ENCODE data around the gene CTH. TPM values are rescaled to one million over a fixed set of nuclear protein-coding genes. Genes with fewer than 3 reads are reported as not detected.
"Not testable (repeated sequence)": the region's sequence is repeated elsewhere in the genome, so short reads cannot be mapped to it uniquely, and the experiment has no call there.

Gene CTH
- total RNA-seq, 1 donor from 2014 or later = 4.3 TPM

DNA sequence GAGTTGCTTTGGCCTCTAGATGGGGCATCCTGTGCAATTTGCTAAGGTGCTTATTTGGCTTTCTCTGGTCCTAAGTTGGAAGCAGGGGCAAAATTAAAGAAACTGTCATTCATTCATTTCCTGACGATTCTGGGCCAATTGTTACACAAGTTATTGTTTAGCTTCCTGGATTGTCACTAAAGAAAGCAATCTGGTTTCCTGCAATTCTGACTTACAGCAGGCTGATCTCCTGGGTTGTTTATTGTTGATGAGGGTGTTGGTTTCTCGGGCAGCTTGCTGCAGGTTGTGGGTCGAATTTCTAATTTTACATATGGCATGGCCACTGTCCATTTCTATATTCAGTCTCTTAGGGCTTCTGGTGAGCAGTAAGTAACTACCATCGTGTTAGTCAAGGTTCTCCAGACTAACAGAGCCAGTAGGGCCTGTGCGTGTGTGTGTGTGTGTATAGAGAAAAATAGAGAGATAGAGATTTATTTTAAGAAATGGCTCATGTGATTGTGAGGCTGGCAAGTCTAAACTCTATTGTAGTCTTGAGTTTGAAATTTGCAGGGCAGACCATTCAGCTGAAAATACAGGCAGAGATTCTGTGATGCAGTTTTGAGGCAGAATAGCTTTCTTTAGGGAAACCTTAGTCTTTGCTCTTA lies 30.4 kb downstream of the CTH start:
- CTCF ChIA-PET = no interaction called here
- TF ChIP-seq, protein P1, sequence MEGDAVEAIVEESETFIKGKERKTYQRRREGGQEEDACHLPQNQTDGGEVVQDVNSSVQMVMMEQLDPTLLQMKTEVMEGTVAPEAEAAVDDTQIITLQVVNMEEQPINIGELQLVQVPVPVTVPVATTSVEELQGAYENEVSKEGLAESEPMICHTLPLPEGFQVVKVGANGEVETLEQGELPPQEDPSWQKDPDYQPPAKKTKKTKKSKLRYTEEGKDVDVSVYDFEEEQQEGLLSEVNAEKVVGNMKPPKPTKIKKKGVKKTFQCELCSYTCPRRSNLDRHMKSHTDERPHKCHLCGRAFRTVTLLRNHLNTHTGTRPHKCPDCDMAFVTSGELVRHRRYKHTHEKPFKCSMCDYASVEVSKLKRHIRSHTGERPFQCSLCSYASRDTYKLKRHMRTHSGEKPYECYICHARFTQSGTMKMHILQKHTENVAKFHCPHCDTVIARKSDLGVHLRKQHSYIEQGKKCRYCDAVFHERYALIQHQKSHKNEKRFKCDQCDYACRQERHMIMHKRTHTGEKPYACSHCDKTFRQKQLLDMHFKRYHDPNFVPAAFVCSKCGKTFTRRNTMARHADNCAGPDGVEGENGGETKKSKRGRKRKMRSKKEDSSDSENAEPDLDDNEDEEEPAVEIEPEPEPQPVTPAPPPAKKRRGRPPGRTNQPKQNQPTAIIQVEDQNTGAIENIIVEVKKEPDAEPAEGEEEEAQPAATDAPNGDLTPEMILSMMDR (IDR thresholded peaks at IDR 0.05) = no peak
- no peak overlapping the region for H3K4me3 Mint-ChIP-seq
- no peaks in the 10 kb centered on the region for H3K27me3 Mint-ChIP-seq
- intact Hi-C loops (cut with micrococcal nuclease) = no loop called here
- POLR2A ChIA-PET = no interaction called here
- peaks cover 21% of the 10 kb centered on the region for H3K36me3 Mint-ChIP-seq (ENCODE audit: low read depth)
- H3K9me3 Mint-ChIP-seq = no peaks in the 10 kb centered on the region
- no peaks in the 10 kb centered on the region for H3K4me1 Mint-ChIP-seq
- H3K27ac Mint-ChIP-seq = no peak overlapping the region
- ATAC-seq (ENCODE audit: low read depth) (no peak), DNase-seq (no peak)

DNA sequence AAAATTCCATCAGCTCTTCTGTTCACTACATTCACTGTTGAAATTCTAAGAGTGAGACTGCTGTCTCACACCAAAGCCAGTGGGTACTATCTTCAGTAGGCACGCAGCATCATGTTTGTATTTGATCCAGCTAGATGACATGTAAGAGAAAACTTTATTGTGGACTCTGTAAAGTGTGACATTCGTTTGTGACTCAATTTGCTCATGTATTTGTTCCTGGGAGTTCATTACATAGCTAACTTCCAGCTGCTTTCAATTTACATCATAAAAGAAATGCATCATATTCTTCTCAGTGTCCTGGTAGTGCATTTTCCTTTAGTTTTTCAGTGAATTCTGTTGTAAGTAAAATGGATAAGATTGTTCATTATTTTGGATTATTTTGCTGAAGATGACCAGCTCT lies 31.4 kb downstream of the CTH start:
- ChIA-PET POLR2A (no interaction called here), CTCF (no interaction called here)
- H3K4me1 Mint-ChIP-seq = no peaks in the 10 kb centered on the region
- peaks cover 17% of the 10 kb centered on the region for H3K36me3 Mint-ChIP-seq (ENCODE audit: low read depth)
- intact Hi-C loops (cut with micrococcal nuclease) = no loop called here
- TF ChIP-seq, protein P1 (IDR thresholded peaks at IDR 0.05) = no peak
- ATAC-seq (ENCODE audit: low read depth) (no peak), DNase-seq (no peak)
- H3K27me3 Mint-ChIP-seq = no peaks in the 10 kb centered on the region
- no peak overlapping the region for H3K27ac Mint-ChIP-seq
- H3K9me3 Mint-ChIP-seq = no peaks in the 10 kb centered on the region
- no peak overlapping the region for H3K4me3 Mint-ChIP-seq

DNA sequence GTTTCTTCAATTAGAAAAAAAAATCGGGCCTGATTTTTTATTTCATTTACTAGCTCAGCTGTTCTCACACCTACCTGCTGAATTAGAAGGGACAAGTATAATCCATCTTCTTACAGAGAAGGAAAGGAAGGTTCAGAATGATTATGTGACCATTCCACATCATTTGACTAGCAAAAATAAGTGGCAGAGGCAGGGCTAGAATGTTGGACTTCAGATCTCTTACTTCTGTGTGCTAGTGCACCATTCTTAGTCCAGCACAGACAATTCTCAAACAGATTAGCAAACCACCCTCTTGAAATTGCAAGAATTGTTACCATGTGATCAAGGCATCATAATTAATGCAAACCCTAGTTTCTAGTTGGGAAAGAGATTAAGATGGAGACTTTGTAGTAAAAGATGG lies 32.7 kb downstream of the CTH start:
- ATAC-seq (ENCODE audit: low read depth) (no peak), DNase-seq (no peak)
- POLR2A ChIA-PET = no interaction called here
- Mint-ChIP-seq H3K4me1 (no peaks in the 10 kb centered on the region), H3K27ac (no peak overlapping the region), H3K36me3 (ENCODE audit: low read depth) (peaks cover 6% of the 10 kb centered on the region), H3K9me3 (no peaks in the 10 kb centered on the region), H3K4me3 (no peak overlapping the region), H3K27me3 (no peaks in the 10 kb centered on the region)
- intact Hi-C loops (cut with micrococcal nuclease) = no loop called here
- CTCF ChIA-PET = no interaction called here
- TF ChIP-seq, protein P1 (IDR thresholded peaks at IDR 0.05) = no peak

DNA sequence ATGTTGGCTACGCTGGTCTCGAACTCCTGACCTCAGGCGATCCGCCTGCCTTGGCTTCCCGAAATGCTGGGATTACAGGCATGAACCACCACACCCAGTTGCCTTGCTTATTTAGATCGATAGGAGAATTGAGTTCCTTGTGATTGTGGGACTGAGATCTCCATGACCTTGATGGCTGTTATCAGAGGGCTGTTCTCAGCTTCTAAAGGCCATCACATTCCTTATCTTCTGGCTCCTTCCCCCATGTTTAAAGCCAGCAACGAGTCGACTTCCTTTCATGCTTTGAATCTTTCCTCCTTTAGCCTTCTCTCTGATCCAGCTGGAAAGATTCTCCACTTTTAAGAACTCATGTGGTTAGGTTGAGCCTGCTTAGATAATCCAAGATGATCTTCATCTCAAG lies 38.0 kb downstream of the CTH start:
- intact Hi-C loops (cut with micrococcal nuclease) = no loop called here
- DNase-seq (no peak), ATAC-seq (ENCODE audit: low read depth) (no peak)
- no peaks in the 10 kb centered on the region for H3K9me3 Mint-ChIP-seq
- TF ChIP-seq, protein P1 (IDR thresholded peaks at IDR 0.05) = no peak
- POLR2A ChIA-PET = no interaction called here
- H3K27ac Mint-ChIP-seq = no peak overlapping the region
- H3K4me3 Mint-ChIP-seq = no peak overlapping the region
- CTCF ChIA-PET = no interaction called here
- H3K36me3 Mint-ChIP-seq (ENCODE audit: low read depth) = no peaks in the 10 kb centered on the region
- H3K27me3 Mint-ChIP-seq = peaks cover 6% of the 10 kb centered on the region
- no peaks in the 10 kb centered on the region for H3K4me1 Mint-ChIP-seq

DNA sequence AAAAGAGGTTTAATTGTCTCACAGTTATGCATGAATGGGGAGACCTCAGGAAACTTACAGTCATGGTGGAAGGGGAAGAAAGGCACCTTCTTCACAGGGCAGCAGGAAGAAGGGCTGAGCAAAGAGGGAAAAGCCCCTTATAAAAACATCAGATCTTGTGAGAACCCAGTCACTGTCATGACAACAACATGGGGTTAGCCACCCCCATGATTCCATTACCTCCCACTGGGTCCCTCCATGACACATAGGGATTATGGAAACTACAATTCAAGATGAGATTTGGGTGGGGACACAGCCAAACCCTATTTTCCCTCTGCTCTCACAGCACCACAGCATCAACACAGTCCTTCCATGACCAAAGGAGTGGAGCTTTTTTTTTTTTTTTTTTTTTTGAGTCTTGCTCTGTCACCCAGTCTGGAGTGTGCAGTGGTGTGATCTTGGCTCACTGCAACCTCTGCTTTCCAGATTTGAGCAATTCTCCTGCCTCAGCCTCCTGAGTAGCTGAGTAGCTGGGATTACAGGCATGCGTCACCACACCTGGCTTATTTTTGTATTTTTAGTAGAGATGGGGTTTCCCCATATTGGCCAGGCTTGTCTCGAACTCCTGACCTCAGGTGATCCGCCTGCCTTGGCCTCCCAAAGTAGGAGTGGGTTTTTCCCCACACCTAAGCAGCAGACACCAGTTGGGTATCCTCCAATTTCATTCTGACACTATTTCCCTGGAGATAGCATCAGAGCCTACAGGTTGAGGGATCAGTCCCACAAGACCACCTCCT lies 41.3 kb downstream of the CTH start:
- H3K36me3 Mint-ChIP-seq (ENCODE audit: low read depth); H3K4me1 Mint-ChIP-seq; H3K4me3 Mint-ChIP-seq; DNase-seq; H3K9me3 Mint-ChIP-seq; ATAC-seq (ENCODE audit: low read depth); CTCF ChIA-PET; H3K27ac Mint-ChIP-seq; POLR2A ChIA-PET; intact Hi-C loops (cut with micrococcal nuclease): not testable (repeated sequence)
- H3K27me3 Mint-ChIP-seq = peaks cover 10% of the 10 kb centered on the region
